Endodermal cell (in vitro differentiated cells): Measurements from ENCODE around the gene WNK1. TPM values are rescaled to one million over a fixed set of nuclear protein-coding genes. Genes with fewer than 3 reads are reported as not detected.
"Not testable (repeated sequence)": the region's sequence is repeated elsewhere in the genome, so short reads cannot be mapped to it uniquely, and the experiment has no call there.

ENCODE experiments used
- DNase-seq: peaks from one replicate; pipeline ENCODE4 v3.0.0-alpha.2; 2017
- H3K27ac ChIP-seq: 2 replicates; pipeline ENCODE4 v1.5.1; 2013; ENCODE audit warnings: mild to moderate bottlenecking, low read depth, low read length, moderate library complexity
- H3K27me3 ChIP-seq: 2 replicates; pipeline ENCODE4 v1.6.1; 2013; ENCODE audit warnings: mild to moderate bottlenecking, low read length, moderate library complexity; ENCODE audit not compliant: insufficient read depth, control insufficient read depth, poor library complexity, severe bottlenecking
- H3K36me3 ChIP-seq: 2 replicates; pipeline ENCODE4 v1.7.0; 2013; ENCODE audit warnings: mild to moderate bottlenecking, low read length, moderate library complexity; ENCODE audit not compliant: control insufficient read depth, insufficient read depth
- H3K4me1 ChIP-seq: one replicate; pipeline ENCODE4 v1.7.0; 2013; ENCODE audit warnings: low read length; ENCODE audit not compliant: control insufficient read depth, insufficient read depth
- H3K4me3 ChIP-seq: 2 replicates; pipeline ENCODE4 v1.5.1; 2013; ENCODE audit warnings: mild to moderate bottlenecking, low read length, moderate library complexity
- H3K9ac ChIP-seq: 2 replicates; pipeline ENCODE4 v1.6.1; 2013; ENCODE audit warnings: mild to moderate bottlenecking, low read length, moderate library complexity; ENCODE audit not compliant: poor library complexity, severe bottlenecking; ENCODE audit errors: extremely low read depth
- H3K9me3 ChIP-seq: 2 replicates; pipeline ENCODE4 v1.6.1; 2013; ENCODE audit warnings: mild to moderate bottlenecking, low read length, moderate library complexity; ENCODE audit not compliant: control insufficient read depth
- H3K27ac Mint-ChIP-seq: 2 replicates; pipeline ENCODE4 v1.8.0; 2020; ENCODE audit warnings: mixed read lengths
- H3K27me3 Mint-ChIP-seq: 2 replicates; pipeline ENCODE4 v1.8.0; 2021; ENCODE audit warnings: mild to moderate bottlenecking, mixed read lengths; ENCODE audit not compliant: insufficient read depth
- H3K36me3 Mint-ChIP-seq: 2 replicates; pipeline ENCODE4 v1.8.0; 2020; ENCODE audit warnings: low read depth, mixed read lengths
- H3K4me1 Mint-ChIP-seq: 2 replicates; pipeline ENCODE4 v1.8.0; 2020; ENCODE audit warnings: mixed read lengths
- H3K4me3 Mint-ChIP-seq: 2 replicates; pipeline ENCODE4 v1.8.0; 2020; ENCODE audit warnings: mild to moderate bottlenecking, moderate library complexity, mixed read lengths
- H3K9me3 Mint-ChIP-seq: 2 replicates; pipeline ENCODE4 v1.8.0; 2020; ENCODE audit warnings: mild to moderate bottlenecking, mixed read lengths
- WGBS, 2 experiments: methylation state at CpG; one replicate each; pipeline versions ENCODE4 v1.1.5 to v1.1.7; 2013; ENCODE audit warnings: missing lambda C conversion rate in 2 of 2, mixed read lengths in 1 of 2; ENCODE audit not compliant: insufficient coverage in 1 of 2, insufficient read length in 1 of 2; 5-methylcytosine and 5-hydroxymethylcytosine counted together
- total RNA-seq, 2 donors: library from RNA; stranded (reverse); fragmentation: NEBNext Ultra II Directional in 1 of 2; extraction: Animal tissue kit (Norgen Biotek cat#: 25700) in 1 of 2; gene quantifications; 2 replicates in 1 of 2; 3 replicates in 1 of 2; pipeline ENCODE4 v1.2.1, GENCODE V29; 2021
- TF ChIP-seq, protein P1 (sequence below): fragments of 200-600 bp; sonication (generic); conservative IDR thresholded peaks from 2 replicates; pipeline ENCODE4 v1.5.0; 2021; ENCODE audit warnings: antibody characterized with exemption, mild to moderate bottlenecking

Gene WNK1
- total RNA-seq, 2 donors from 2014 or later = 199 to 412 TPM

DNA sequence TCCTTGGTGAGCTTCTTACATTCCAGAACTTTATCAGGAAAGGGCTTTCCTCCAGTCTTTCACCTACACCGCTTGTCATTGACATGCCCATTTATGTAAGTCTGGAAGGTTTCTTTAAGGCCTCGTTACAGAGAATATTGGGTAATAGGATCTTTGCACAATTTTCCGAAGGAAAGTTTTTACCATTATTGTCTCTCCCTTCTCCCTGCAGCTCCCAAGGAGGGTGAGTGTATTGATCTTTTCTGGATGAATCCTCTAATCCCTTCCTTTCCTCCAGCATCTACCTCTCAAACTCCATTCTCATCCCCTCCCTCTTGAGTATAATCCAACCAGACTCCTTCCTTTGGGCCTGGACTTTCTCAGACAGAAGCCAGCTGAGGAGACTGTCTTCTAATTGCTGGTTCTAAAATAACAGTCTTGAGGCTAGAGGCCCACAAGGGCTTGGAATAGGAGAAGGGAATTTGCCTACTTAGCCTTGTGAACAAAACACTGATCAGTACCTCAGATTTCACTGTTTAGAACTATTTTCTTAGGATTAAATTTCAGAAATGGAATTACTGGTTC is 21.8 kb downstream of the WNK1 start:
- Histone ChIP-seq H3K27me3 (no peaks in the 10 kb centered on the region), H3K4me1 (peaks cover 11% of the 10 kb centered on the region), H3K4me3 (peak overlapping the region; percentile 65), H3K9me3 (no peaks in the 10 kb centered on the region), H3K9ac (peak overlapping the region; percentile 16), H3K27ac (peak overlapping the region; percentile 29), H3K36me3 (peaks cover 11% of the 10 kb centered on the region)
- peaks cover 2% of the 10 kb centered on the region for H3K9me3 Mint-ChIP-seq
- H3K27ac Mint-ChIP-seq = peak overlapping the region; percentile 27
- 80% methylated on average over 3 of the region's 3 CpGs; no CpG with 5 or more reads in 1 of the 2 experiments for WGBS, 2 experiments
- H3K27me3 Mint-ChIP-seq = no peaks in the 10 kb centered on the region
- H3K36me3 Mint-ChIP-seq = peaks cover 28% of the 10 kb centered on the region
- no peak overlapping the region for H3K4me3 Mint-ChIP-seq
- DNase-seq = no peak
- TF ChIP-seq, protein P1, sequence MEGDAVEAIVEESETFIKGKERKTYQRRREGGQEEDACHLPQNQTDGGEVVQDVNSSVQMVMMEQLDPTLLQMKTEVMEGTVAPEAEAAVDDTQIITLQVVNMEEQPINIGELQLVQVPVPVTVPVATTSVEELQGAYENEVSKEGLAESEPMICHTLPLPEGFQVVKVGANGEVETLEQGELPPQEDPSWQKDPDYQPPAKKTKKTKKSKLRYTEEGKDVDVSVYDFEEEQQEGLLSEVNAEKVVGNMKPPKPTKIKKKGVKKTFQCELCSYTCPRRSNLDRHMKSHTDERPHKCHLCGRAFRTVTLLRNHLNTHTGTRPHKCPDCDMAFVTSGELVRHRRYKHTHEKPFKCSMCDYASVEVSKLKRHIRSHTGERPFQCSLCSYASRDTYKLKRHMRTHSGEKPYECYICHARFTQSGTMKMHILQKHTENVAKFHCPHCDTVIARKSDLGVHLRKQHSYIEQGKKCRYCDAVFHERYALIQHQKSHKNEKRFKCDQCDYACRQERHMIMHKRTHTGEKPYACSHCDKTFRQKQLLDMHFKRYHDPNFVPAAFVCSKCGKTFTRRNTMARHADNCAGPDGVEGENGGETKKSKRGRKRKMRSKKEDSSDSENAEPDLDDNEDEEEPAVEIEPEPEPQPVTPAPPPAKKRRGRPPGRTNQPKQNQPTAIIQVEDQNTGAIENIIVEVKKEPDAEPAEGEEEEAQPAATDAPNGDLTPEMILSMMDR = no peak
- H3K4me1 Mint-ChIP-seq = peaks cover 30% of the 10 kb centered on the region

DNA sequence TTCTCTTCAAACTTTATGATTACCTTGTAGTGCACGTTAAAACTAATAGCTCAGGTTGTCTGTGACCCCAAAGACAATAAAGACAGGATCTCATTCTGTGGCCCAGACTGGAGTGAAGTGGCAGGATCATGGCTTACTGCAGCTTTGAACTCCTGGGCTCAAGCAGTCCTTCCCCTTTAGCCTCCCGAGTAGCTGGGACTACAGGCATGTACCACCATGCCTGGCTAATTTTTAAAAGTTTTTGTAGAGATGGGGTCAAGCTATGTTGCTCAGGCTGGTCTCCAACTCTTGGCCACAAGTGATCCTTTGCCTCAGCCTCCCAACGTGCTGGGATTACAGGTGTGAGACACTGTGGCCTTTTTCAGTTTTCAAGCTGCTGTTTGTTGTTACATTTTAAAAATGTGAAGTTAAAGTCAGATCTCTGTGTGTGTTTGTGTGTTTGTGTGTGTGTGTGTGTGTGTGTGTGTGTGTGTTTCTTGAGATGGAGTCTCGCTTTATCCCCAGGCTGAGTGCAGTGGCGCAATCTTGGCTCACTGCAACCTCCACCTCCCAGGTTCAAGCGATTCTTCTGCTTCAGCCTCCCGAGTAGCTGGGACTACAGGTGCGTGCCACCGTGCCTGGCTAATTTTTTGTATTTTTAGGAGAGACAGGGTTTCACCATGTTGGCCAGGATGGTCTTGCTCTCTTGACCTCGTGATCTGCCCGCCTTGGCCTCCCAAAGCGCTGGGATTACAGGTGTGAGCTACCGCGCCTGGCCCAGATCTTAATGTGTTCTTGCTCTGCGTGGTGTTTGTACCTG is 23.8 kb downstream of the WNK1 start:
- not testable (repeated sequence) for H3K9me3 Mint-ChIP-seq, H3K27me3 ChIP-seq, H3K9me3 ChIP-seq, H3K4me3 ChIP-seq, H3K9ac ChIP-seq, H3K27ac ChIP-seq, H3K27me3 Mint-ChIP-seq, H3K4me3 Mint-ChIP-seq, DNase-seq
- peak overlapping the region; percentile 50 for H3K27ac Mint-ChIP-seq
- WGBS, 2 experiments = 96% methylated on average over 9 to 15 of the region's 15 CpGs
- Histone ChIP-seq H3K36me3 (peaks cover 11% of the 10 kb centered on the region), H3K4me1 (peaks cover 11% of the 10 kb centered on the region)
- peaks cover 22% of the 10 kb centered on the region for H3K36me3 Mint-ChIP-seq
- peaks cover 44% of the 10 kb centered on the region for H3K4me1 Mint-ChIP-seq

DNA sequence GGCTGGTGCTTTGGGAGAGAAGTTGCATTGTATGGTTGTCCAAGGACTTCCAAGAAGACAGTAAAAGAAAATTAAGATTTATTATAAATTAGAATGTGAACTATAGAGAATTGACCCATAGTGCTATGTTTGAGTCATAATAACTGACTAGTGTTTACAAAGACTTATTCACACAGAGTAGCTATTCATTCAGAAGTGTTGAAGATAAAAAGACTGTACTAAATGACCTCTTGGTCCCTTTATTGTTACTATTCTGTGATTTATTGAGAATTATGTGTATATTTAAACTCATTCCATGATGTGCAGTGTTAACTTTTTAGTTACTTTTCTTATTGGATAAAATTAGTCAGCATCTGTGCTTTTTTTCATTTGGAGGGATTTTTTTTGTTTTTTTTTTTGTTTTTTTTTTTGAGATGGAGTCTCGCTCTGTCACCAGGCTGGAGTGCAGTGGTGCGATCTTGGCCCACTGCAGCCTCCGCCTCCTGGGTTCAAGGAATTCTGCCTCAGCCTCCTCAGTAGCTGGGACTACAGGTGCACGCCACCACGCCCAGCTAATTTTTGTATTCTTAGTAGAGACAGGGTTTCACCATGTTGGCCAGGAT is 24.5 kb downstream of the WNK1 start:
- Mint-ChIP-seq H3K27ac (peak overlapping the region; percentile 50), H3K4me1 (peaks cover 44% of the 10 kb centered on the region), H3K36me3 (peaks cover 20% of the 10 kb centered on the region)
- not testable (repeated sequence) for H3K27ac ChIP-seq, H3K27me3 Mint-ChIP-seq, DNase-seq, H3K9me3 ChIP-seq, H3K4me3 ChIP-seq, H3K9ac ChIP-seq, H3K4me3 Mint-ChIP-seq, H3K9me3 Mint-ChIP-seq, H3K27me3 ChIP-seq
- H3K36me3 ChIP-seq = peaks cover 11% of the 10 kb centered on the region
- H3K4me1 ChIP-seq = peaks cover 11% of the 10 kb centered on the region
- 86 to 95% methylated on average over 4 to 5 of the region's 5 CpGs for WGBS, 2 experiments

DNA sequence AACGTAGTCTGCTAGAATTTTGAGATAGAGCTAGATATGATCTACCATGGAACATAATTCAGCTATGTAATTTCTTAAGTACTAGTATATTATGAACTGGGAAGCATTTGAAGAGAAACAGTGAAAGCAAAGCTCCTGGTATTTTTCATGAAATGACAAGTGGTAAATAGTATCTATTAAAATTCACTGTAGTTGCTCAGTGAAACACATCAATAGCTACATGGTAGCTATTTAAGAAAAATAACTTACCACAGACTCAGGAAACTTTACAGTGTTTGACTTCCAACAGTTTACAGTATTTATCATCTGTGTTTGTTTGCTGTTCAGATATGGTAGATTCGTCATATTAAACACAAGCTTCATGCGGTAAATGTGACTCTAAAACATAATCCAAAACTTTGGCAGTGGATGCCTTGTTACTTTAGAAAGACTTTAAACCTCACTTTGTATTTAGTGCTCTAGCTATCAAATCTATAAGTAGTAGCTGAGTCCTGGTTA is 25.2 kb downstream of the WNK1 start:
- Histone ChIP-seq H3K27ac (no peak overlapping the region), H3K36me3 (peaks cover 11% of the 10 kb centered on the region), H3K27me3 (no peaks in the 10 kb centered on the region), H3K4me3 (no peak overlapping the region), H3K4me1 (peaks cover 11% of the 10 kb centered on the region), H3K9me3 (no peaks in the 10 kb centered on the region), H3K9ac (no peak overlapping the region)
- Mint-ChIP-seq H3K9me3 (peaks cover 2% of the 10 kb centered on the region), H3K36me3 (peaks cover 16% of the 10 kb centered on the region), H3K4me1 (peaks cover 44% of the 10 kb centered on the region), H3K4me3 (no peak overlapping the region), H3K27me3 (no peaks in the 10 kb centered on the region), H3K27ac (no peak overlapping the region)
- WGBS, 2 experiments = 98 to 100% methylated on average over 1 to 3 of the region's 3 CpGs
- TF ChIP-seq, protein P1 = no peak
- DNase-seq = no peak
